HG03064 (cell line): Measurements from ENCODE around the gene STK17B.
A peak's percentile ranks its signal among the peaks of the same experiment; 100 is the strongest.
"Not testable (repeated sequence)": the region's sequence is repeated elsewhere in the genome, so short reads cannot be mapped to it uniquely, and the experiment has no call there.

Experiments used
- ATAC-seq: cut with Tn5 transposase; IDR thresholded peaks from one replicate; pipeline ENCODE4 v1.9.1; 2021; ENCODE audit warnings: low read depth; ENCODE audit not compliant: unreplicated experiment

Gene STK17B

GRCh38 chr2:196119926-196120325 is 51.5 kb downstream of the STK17B start:
- no peak for ATAC-seq

- no peak for ATAC-seq
Observed at GRCh38 chr2:196117214-196117705, 54.1 kb downstream of the STK17B start.

- ATAC-seq, result no peak
Observed at GRCh38 chr2:196113061-196113974, 58.1 kb downstream of the STK17B start.

- no peak for ATAC-seq
Observed at GRCh38 chr2:196112418-196113034, 58.9 kb downstream of the STK17B start.

- ATAC-seq, result no peak
Observed at GRCh38 chr2:196108604-196109003, 62.8 kb downstream of the STK17B start.

GRCh38 chr2:196105951-196106350 is 65.4 kb downstream of the STK17B start:
- no peak for ATAC-seq

GRCh38 chr2:196104066-196104465 is 67.3 kb downstream of the STK17B start:
- no peak for ATAC-seq

GRCh38 chr2:196103626-196104025 is 67.8 kb downstream of the STK17B start:
- ATAC-seq, result no peak

- peak; percentile 93 for ATAC-seq
Observed at GRCh38 chr2:196101325-196101991, 69.9 kb downstream of the STK17B start.

GRCh38 chr2:196099916-196100315 is 71.5 kb downstream of the STK17B start:
- no peak for ATAC-seq

GRCh38 chr2:196097864-196098660 is 73.3 kb downstream of the STK17B start:
- ATAC-seq, result no peak

- no peak for ATAC-seq
Observed at GRCh38 chr2:196096982-196097745, 74.2 kb downstream of the STK17B start.

- ATAC-seq, result no peak
Observed at GRCh38 chr2:196096264-196096663, 75.1 kb downstream of the STK17B start.

GRCh38 chr2:196089448-196089847 is 81.9 kb downstream of the STK17B start:
- ATAC-seq, result not testable (repeated sequence)

- no peak for ATAC-seq
Observed at GRCh38 chr2:196088203-196088602, 83.2 kb downstream of the STK17B start.

GRCh38 chr2:196086517-196087368 is 84.6 kb downstream of the STK17B start:
- ATAC-seq, result no peak

- no peak for ATAC-seq
Observed at GRCh38 chr2:196083601-196084000, 87.8 kb downstream of the STK17B start.
